ENCODE data around the gene THAP4. TPM values are rescaled to one million over a fixed set of nuclear protein-coding genes. Genes with fewer than 3 reads are reported as not detected.

THAP4 gene
- total RNA-seq, 1 donor from 2014 or later, result 40.9 TPM

GRCh38 chr2:241551599-241551997 is 85.4 kb downstream of the THAP4 start:
- DNase-seq (ENCODE audit: low spot score), result peak; percentile 46
- no peak for TF ChIP-seq CTCF (IDR thresholded peaks at IDR 0.05)
- peaks cover under 1% of the 10 kb centered on the region for H3K9me3 Mint-ChIP-seq (ENCODE audit: low read depth)
- H3K4me3 Mint-ChIP-seq (ENCODE audit: unreplicated experiment), result no peak overlapping the region
- H3K36me3 Mint-ChIP-seq (ENCODE audit: low read depth), result no peaks in the 10 kb centered on the region
- no peaks in the 10 kb centered on the region for H3K27me3 Mint-ChIP-seq (ENCODE audit: low read depth)
- H3K4me1 Mint-ChIP-seq (ENCODE audit: low read depth), result peaks cover 18% of the 10 kb centered on the region
- no peak overlapping the region for H3K27ac Mint-ChIP-seq (ENCODE audit: unreplicated experiment)

- no peak overlapping the region for H3K4me3 Mint-ChIP-seq (ENCODE audit: unreplicated experiment)
- no peak for TF ChIP-seq CTCF (IDR thresholded peaks at IDR 0.05)
- no peaks in the 10 kb centered on the region for H3K36me3 Mint-ChIP-seq (ENCODE audit: low read depth)
- H3K9me3 Mint-ChIP-seq (ENCODE audit: low read depth), result no peaks in the 10 kb centered on the region
- peak; percentile 59 for DNase-seq (ENCODE audit: low spot score)
- H3K27ac Mint-ChIP-seq (ENCODE audit: unreplicated experiment), result no peak overlapping the region
- no peaks in the 10 kb centered on the region for H3K27me3 Mint-ChIP-seq (ENCODE audit: low read depth)
- H3K4me1 Mint-ChIP-seq (ENCODE audit: low read depth), result peaks cover 18% of the 10 kb centered on the region
Observed at GRCh38 chr2:241550616-241551580, 86.1 kb downstream of the THAP4 start.

GRCh38 chr2:241548451-241548835 is 88.5 kb downstream of the THAP4 start:
- Mint-ChIP-seq H3K4me3 (ENCODE audit: unreplicated experiment) (no peak overlapping the region), H3K4me1 (ENCODE audit: low read depth) (peaks cover 22% of the 10 kb centered on the region), H3K27ac (ENCODE audit: unreplicated experiment) (no peak overlapping the region), H3K27me3 (ENCODE audit: low read depth) (no peaks in the 10 kb centered on the region), H3K36me3 (ENCODE audit: low read depth) (no peaks in the 10 kb centered on the region), H3K9me3 (ENCODE audit: low read depth) (no peaks in the 10 kb centered on the region)
- no peak for TF ChIP-seq CTCF (IDR thresholded peaks at IDR 0.05)
- peak; percentile 62 for DNase-seq (ENCODE audit: low spot score)

GRCh38 chr2:241547781-241548450 is 89.0 kb downstream of the THAP4 start:
- DNase-seq (ENCODE audit: low spot score), result peak; percentile 83
- H3K4me1 Mint-ChIP-seq (ENCODE audit: low read depth), result peaks cover 22% of the 10 kb centered on the region
- TF ChIP-seq CTCF (IDR thresholded peaks at IDR 0.05), result no peak
- H3K36me3 Mint-ChIP-seq (ENCODE audit: low read depth), result no peaks in the 10 kb centered on the region
- no peaks in the 10 kb centered on the region for H3K9me3 Mint-ChIP-seq (ENCODE audit: low read depth)
- no peak overlapping the region for H3K27ac Mint-ChIP-seq (ENCODE audit: unreplicated experiment)
- no peak overlapping the region for H3K4me3 Mint-ChIP-seq (ENCODE audit: unreplicated experiment)
- H3K27me3 Mint-ChIP-seq (ENCODE audit: low read depth), result no peaks in the 10 kb centered on the region

GRCh38 chr2:241546771-241547498 is 90.0 kb downstream of the THAP4 start:
- no peaks in the 10 kb centered on the region for H3K27me3 Mint-ChIP-seq (ENCODE audit: low read depth)
- H3K27ac Mint-ChIP-seq (ENCODE audit: unreplicated experiment), result no peak overlapping the region
- no peaks in the 10 kb centered on the region for H3K36me3 Mint-ChIP-seq (ENCODE audit: low read depth)
- H3K9me3 Mint-ChIP-seq (ENCODE audit: low read depth), result no peaks in the 10 kb centered on the region
- no peak overlapping the region for H3K4me3 Mint-ChIP-seq (ENCODE audit: unreplicated experiment)
- DNase-seq (ENCODE audit: low spot score), result peak; percentile 86
- H3K4me1 Mint-ChIP-seq (ENCODE audit: low read depth), result peaks cover 19% of the 10 kb centered on the region
- TF ChIP-seq CTCF (IDR thresholded peaks at IDR 0.05), result no peak
